Tibial nerve (tissue), 4 donors: Measurements from ENCODE around the gene ALG2. TPM values are rescaled to one million over a fixed set of nuclear protein-coding genes. Genes with fewer than 3 reads are reported as not detected.

ENCODE experiments used
- DNase-seq, 2 donors: peaks; one replicate each; pipeline ENCODE4 v3.0.0-alpha.2; 2019; ENCODE audit warnings: low spot score in 2 of 2
- H3K27ac ChIP-seq, 4 donors: fragments of 200-600 bp; sonication (generic) in 3 of 4; one replicate each; pipeline ENCODE4 v1.5.1; 2017 to 2019; ENCODE audit warnings: mild to moderate bottlenecking in 1 of 4
- H3K27me3 ChIP-seq, 2 donors: fragments of 200-600 bp; sonication (generic) in 1 of 2; one replicate each; pipeline versions ENCODE4 v1.5.1 to v1.6.0; 2017 to 2019
- H3K36me3 ChIP-seq, 3 donors: fragments of 200-600 bp; sonication (generic); one replicate each; pipeline ENCODE4 v1.5.1; 2018 to 2019
- H3K4me1 ChIP-seq, 4 donors: fragments of 200-600 bp; sonication (generic) in 3 of 4; one replicate each; pipeline ENCODE4 v1.5.1; 2017 to 2019
- H3K4me3 ChIP-seq, 4 donors: fragments of 200-600 bp; sonication (generic) in 3 of 4; one replicate each; pipeline ENCODE4 v1.5.1; 2017 to 2019; ENCODE audit warnings: mild to moderate bottlenecking in 1 of 4, moderate library complexity in 1 of 4
- H3K9me3 ChIP-seq, 4 donors: fragments of 200-600 bp; sonication (generic) in 3 of 4; one replicate each; pipeline ENCODE4 v1.5.1; 2017 to 2019
- EP300 ChIP-seq, 2 donors: sonication (generic); formaldehyde crosslinking; IDR thresholded peaks; one replicate each; pipeline ENCODE4 v1.6.1; 2017; ENCODE audit warnings: antibody characterized with exemption in 2 of 2, mild to moderate bottlenecking in 1 of 2
- POLR2A ChIP-seq, 2 donors: fragments of 450-650 bp; IDR thresholded peaks; one replicate each; pipeline ENCODE4 v1.6.1; 2017; ENCODE audit warnings: antibody characterized with exemption in 2 of 2, mild to moderate bottlenecking in 2 of 2, moderate library complexity in 2 of 2
- whole genome bisulfite sequencing, 2 donors: methylation state at CpG; one replicate each; pipeline ENCODE4 v1.1.5; 2018; 5-methylcytosine and 5-hydroxymethylcytosine counted together
- total RNA-seq, 4 donors: library from RNA; depleted of rRNA; stranded (reverse); fragments of >200 nt; gene quantifications; one replicate each; pipeline ENCODE4 v1.1.0, GENCODE V29; 2016
- TF ChIP-seq, protein P1 (sequence below), 5 experiments: fragments of 200-600 bp in 3 of 5; fragments of 450-650 bp in 2 of 5; sonication (generic) in 3 of 5; IDR thresholded peaks; one replicate each; pipeline ENCODE4 v1.5.1; 2016 to 2019; ENCODE audit warnings: antibody characterized with exemption in 5 of 5, mild to moderate bottlenecking in 3 of 5, moderate library complexity in 2 of 5

The ALG2 gene
- total RNA-seq, 4 donors from 2014 or later = 22.7 to 38.3 (median 29.3) TPM

DNA sequence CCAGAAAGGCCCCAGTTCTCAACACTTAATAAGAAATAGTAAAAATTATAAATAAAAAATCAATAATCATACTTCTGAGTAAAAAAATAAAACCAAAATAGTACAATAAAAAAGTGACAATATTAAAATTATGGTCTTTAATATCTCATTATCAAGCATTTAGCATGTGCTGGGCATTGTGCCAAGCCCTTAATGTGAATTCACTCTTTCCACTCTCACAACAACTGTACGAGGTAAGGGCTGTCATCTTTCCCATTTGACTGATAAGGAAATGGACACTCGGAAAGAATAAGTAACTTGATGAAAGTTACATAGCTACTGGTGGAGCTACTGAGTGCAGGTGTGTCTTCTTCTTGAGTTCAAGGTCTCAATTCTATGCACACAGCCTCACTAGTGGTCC, 43.9 kb upstream of the ALG2 start:
- no peak overlapping the region for H3K27ac ChIP-seq
- H3K4me3 ChIP-seq = no peak overlapping the region
- H3K9me3 ChIP-seq = no peaks in the 10 kb centered on the region
- DNase-seq = no peak
- TF ChIP-seq POLR2A (IDR thresholded peaks at IDR 0.05) (no peak), EP300 (IDR thresholded peaks at IDR 0.05) (no peak)
- TF ChIP-seq, protein P1, sequence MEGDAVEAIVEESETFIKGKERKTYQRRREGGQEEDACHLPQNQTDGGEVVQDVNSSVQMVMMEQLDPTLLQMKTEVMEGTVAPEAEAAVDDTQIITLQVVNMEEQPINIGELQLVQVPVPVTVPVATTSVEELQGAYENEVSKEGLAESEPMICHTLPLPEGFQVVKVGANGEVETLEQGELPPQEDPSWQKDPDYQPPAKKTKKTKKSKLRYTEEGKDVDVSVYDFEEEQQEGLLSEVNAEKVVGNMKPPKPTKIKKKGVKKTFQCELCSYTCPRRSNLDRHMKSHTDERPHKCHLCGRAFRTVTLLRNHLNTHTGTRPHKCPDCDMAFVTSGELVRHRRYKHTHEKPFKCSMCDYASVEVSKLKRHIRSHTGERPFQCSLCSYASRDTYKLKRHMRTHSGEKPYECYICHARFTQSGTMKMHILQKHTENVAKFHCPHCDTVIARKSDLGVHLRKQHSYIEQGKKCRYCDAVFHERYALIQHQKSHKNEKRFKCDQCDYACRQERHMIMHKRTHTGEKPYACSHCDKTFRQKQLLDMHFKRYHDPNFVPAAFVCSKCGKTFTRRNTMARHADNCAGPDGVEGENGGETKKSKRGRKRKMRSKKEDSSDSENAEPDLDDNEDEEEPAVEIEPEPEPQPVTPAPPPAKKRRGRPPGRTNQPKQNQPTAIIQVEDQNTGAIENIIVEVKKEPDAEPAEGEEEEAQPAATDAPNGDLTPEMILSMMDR (IDR thresholded peaks at IDR 0.05) = no peak
- H3K36me3 ChIP-seq = no peaks in the 10 kb centered on the region
- H3K27me3 ChIP-seq = no peaks in the 10 kb centered on the region
- peaks cover 0 to 10% (median 3%) of the 10 kb centered on the region in 4 donors for H3K4me1 ChIP-seq
- 61% methylated on average over 2 of the region's 2 CpGs for WGBS, 2 donors

DNA sequence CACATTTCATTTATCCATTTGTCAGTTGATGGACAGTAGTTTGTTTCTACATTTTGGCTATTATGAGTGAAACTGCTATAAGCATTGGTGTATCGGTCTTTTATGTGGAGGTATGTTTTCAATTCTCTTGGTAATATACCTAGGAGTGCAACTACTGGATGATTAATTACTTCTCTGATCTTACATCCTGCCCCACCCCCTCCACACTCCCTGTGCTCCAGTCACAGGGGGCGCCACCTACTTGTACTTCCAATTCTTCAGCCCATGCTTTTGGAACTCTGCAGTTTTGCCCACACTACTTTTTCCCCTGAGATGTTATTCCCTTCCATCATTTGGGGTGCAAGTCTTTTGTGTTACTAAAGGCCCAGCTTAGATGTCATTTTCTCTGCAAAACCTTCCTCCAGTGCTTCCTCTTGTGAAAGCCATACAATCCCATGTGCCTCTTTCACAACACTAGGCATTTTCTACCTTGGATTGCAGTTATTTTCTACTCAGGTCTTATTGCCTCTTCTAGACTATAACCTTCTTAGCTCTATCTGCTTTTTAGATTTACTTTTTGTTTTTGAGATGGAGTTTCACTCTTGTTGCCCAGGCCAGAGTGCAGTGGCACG, 42.4 kb upstream of the ALG2 start:
- TF ChIP-seq POLR2A (IDR thresholded peaks at IDR 0.05) (no peak), EP300 (IDR thresholded peaks at IDR 0.05) (no peak)
- TF ChIP-seq, protein P1 (IDR thresholded peaks at IDR 0.05) = no peak
- H3K9me3 ChIP-seq = no peaks in the 10 kb centered on the region
- DNase-seq = no peak
- H3K4me3 ChIP-seq = no peak overlapping the region
- 87 to 94% methylated on average over 3 of the region's 3 CpGs for WGBS, 2 donors
- no peaks in the 10 kb centered on the region for H3K36me3 ChIP-seq
- H3K27ac ChIP-seq = no peak overlapping the region
- no peaks in the 10 kb centered on the region for H3K27me3 ChIP-seq
- H3K4me1 ChIP-seq = peaks cover 0 to 19% (median 3%) of the 10 kb centered on the region in 4 donors

DNA sequence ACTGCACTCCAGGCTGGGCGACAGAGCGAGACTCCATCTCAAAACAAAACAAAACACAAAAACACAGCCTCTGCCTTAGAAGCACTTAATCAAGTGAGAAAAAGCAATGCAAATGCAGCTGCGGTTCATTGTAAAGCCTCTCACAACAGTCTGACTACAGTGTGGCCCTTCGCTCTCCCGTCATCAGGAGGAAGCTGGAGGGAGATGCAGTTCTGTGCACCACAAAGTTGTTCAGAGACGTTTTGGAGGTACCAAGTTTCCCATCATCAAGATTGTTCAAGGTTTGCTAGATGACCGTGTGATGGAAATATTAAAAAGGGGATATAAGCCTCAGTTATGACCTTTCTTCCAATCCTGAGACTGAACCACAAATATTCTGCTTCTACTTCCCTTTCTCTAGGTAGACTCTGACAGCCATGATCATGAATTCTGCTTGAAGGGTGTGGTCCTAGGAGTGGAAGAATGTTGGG, 41.2 kb upstream of the ALG2 start:
- TF ChIP-seq EP300 (IDR thresholded peaks at IDR 0.05) (no peak), POLR2A (IDR thresholded peaks at IDR 0.05) (no peak)
- TF ChIP-seq, protein P1 (IDR thresholded peaks at IDR 0.05) = no peak
- Histone ChIP-seq H3K4me1 (peaks cover 0 to 25% (median 3%) of the 10 kb centered on the region in 4 donors), H3K36me3 (no peaks in the 10 kb centered on the region), H3K4me3 (no peak overlapping the region), H3K9me3 (no peaks in the 10 kb centered on the region), H3K27me3 (no peaks in the 10 kb centered on the region), H3K27ac (no peak overlapping the region)
- DNase-seq = no peak
- WGBS, 2 donors = 85 to 91% methylated on average over 7 of the region's 7 CpGs

DNA sequence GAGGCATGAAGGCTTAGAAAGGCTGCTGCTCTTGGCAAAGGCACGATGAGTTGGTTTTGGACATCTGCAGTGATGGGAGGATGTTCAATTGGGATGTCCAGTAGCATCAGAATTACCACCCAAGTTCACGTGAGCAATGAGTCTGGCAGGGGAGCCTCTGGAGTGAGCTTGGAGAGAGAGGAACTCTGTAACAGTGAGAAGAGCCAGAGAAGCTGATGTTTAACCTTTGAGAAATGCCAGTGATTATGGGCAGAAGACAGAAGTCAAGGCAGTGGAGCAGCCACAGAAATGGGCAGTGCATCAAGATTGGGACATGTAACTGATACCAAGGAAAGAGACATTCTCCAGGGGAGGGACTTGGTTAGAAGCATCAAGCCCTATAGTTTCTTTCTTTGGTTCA, 40.2 kb upstream of the ALG2 start:
- 82 to 89% methylated on average over 2 of the region's 2 CpGs for WGBS, 2 donors
- no peak for DNase-seq

More for the DNA sequence above, 40.2 kb upstream of the ALG2 start:
- Histone ChIP-seq H3K4me1 (peaks cover 0 to 25% (median 3%) of the 10 kb centered on the region in 4 donors), H3K4me3 (no peak overlapping the region), H3K27me3 (no peaks in the 10 kb centered on the region), H3K9me3 (no peaks in the 10 kb centered on the region), H3K36me3 (no peaks in the 10 kb centered on the region), H3K27ac (no peak overlapping the region)
- no peak for TF ChIP-seq EP300 (IDR thresholded peaks at IDR 0.05)
- TF ChIP-seq POLR2A (IDR thresholded peaks at IDR 0.05) = no peak
- TF ChIP-seq, protein P1 (IDR thresholded peaks at IDR 0.05) = no peak
